ENCODE data around the gene KCNT1.

KCNT1 gene

GRCh38 chr9:135804581-135805421, 102.8 kb downstream of the KCNT1 start:
- DNase-seq = no peak

- no peak for DNase-seq
Measured at GRCh38 chr9:135805422-135806022, 103.5 kb downstream of the KCNT1 start.

DNA sequence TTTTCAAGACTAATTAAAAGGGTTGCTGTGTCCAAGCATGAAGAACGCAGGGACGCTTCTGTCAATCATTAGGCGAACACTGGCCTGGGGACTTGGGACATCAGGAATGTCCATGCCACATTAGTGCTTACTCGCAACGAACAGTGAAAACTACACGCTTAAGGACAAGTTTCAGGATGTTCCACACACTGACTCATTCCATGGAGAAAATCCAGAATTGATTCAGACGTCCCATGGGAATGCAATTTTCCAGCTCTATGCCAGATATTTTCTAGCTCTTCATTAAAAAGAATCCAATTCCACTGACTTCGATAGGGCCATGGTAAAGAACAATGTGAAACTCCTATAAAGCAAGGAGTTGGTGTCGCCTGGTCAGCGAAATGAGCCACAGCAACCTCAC, 107.2 kb downstream of the KCNT1 start:
- DNase-seq = no peak

DNA sequence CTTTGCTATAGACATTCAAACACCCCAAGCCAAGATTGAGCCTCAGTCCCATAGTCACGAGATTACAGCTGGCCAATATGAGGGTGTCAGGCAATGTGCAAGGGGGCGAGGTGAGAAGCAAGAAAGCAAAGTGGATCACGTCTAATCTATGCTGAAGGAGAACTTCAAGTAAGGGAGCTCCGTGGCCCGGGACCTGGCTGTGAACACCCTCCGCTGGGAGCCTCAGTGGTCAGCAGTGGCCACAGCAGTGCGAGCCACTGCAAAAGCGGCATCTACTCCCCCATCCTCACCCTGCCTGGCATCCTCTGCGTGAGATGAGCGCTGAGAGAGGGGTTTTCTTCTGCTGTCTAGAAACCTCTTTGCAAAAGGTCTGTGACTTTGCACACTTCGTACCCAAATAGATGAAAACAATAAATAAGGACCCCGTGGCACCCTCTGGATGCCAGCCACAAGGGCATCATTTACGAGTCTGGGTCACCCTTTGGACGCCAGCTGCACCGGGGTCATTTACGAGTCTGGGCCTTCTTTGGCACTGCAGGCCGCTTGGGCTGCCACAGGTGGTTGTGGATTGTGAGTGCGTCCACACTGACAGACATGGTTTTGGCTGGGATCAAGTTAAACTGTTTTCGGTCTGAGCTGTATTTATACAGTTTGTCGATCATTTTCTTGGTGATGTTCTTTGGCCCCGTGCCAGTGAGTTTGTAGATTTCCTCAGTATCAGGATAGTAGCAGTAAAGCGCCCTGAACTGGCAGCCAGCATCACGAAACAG, 109.0 kb downstream of the KCNT1 start:
- DNase-seq = no peak

DNA sequence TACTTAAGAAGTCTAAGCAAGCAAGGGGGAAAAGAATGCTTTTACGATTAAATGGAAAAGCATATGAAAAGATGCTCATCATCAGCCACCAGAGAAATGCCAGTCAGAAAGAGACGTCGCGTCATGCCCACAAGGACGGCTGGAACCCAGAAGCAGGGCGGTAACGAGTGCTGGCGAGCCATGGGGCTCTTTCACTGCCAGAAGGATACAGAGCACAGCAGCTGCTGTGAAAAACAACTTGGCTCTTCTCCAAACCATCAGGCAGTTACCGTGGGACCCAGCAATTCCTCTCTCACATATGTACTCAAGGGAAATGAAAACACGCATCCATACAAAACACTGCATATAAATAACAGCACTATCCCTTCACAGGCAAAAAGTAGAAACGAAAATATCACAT, 109.8 kb downstream of the KCNT1 start:
- no peak for DNase-seq

DNA sequence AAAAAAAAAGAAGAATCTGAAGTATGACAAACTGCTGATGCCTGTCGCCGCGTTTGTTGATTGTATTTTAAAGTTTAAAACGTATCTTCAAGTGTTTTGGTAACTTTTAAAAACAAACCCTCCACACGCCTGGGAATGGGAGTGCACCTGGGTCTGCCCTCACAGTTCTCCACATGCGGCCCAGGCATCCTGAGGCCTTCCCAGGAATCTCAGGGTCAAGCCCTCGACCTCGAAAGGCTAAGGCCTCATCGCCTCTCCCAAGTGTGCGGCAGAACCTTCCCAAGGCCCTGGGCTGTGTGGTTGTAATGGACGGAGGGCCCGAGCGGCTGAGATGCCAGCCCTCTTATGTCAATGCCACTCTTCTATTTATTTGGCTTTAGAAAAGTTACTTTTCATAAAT, 111.0 kb downstream of the KCNT1 start:
- no peak for DNase-seq

GRCh38 chr9:135813671-135814290, 111.8 kb downstream of the KCNT1 start:
- DNase-seq = no peak

GRCh38 chr9:135814421-135815095, 112.6 kb downstream of the KCNT1 start:
- DNase-seq = no peak

DNA sequence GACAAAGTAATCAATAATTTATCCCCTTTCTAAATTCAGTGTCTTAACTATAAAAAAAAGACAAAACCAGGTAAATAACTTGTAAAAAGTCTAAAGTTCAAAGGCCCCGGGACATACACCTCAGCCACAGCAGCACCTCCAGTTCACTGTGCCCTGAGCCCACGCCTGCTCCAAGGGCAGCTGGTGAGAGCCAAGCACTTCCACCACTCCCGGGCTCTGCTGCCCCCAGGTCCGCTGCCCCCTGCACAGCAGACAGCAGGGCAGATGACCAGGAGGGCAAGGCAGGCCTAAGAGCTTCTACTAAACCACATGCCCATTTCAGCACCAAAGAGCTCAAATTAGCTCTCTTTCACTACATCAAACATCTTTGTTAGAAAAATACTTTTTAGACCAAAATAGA, 113.4 kb downstream of the KCNT1 start:
- DNase-seq = no peak

DNA sequence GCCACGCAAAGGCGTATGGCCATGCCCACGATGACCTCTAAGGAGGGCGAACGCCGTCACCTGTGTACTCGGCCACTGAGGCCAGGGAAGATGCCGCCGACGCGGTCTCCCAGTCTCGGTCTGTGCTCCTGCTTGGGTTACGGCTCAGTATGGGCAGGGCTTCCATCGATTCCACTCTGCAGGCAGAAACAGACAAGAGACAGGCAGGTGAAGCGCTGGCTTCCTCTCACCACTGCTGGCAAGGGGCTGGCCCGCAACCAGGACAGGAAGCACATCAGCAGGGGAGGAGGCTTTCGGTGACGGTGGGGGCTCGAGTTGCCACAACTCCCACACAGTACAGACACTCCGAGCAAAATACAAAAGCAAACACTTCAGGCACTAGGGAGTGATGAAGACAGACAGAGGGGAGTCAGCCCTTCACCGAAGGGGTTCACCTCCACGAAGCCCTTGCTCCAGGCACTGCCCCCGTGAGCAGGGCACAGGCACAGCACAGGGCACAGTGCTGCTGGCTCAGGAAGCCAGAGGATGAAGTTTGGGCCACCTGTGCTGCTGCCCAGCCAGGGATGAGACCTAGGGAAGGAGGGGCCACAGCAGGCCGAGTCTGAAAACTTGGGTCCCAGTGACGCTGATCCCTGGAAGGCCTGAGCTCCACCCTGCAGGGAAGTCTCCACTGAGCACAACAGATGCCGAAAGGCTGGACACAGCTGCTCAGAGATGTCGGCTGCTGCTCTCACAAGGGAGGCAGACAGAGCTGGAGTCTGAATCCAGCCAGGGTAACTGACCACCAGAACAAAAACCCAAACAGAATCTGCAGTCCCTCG, 114.1 kb downstream of the KCNT1 start:
- no peak for DNase-seq

GRCh38 chr9:135816651-135816970, 114.6 kb downstream of the KCNT1 start:
- DNase-seq = no peak

GRCh38 chr9:135817951-135818717, 116.1 kb downstream of the KCNT1 start:
- no peak for DNase-seq

- DNase-seq = no peak
Measured at GRCh38 chr9:135818718-135819475, 116.9 kb downstream of the KCNT1 start.

GRCh38 chr9:135819905-135820304, 117.9 kb downstream of the KCNT1 start:
- no peak for DNase-seq

- DNase-seq = no peak
Measured at GRCh38 chr9:135820661-135821060, 118.7 kb downstream of the KCNT1 start.

DNA sequence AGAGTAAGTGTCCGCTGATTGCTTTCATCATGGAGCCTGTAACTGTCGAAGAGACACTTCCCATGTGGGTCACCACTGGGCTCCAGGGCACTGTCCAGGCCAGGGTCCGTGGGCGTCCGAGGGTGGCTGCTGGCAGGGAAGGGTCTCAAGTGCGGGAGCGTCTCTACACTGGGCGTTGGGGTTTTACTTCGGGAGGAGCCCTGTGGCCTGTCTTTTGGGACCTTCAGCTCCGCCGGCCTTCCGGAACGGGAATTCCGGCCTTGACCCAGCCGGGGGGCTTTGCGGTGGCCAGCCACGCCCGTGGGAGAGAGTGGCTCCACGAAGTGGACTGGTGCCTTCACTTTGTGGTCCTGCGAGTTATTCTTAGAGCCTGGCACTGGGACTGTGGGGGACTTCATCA, 119.1 kb downstream of the KCNT1 start:
- no peak for DNase-seq

GRCh38 chr9:135821733-135822373, 119.9 kb downstream of the KCNT1 start:
- DNase-seq = no peak

DNA sequence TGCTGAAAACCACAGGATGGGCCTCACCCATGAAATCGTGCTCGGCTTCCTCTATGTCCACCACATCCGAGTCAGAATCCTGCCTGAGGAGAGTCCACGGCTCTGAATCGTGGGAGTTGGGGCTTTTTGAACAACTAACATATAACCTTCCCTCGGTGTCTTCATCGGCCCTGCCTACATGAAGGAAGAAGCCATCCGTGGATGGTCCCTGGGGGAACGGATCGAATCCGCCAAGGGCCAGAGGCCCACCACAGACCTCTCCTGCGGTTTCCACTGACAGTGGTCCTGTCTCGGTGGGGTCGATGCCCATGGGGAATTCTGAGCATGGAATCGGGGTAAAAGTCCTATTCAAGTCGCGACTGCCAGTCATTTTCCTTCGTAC, 120.4 kb downstream of the KCNT1 start:
- DNase-seq = no peak

DNA sequence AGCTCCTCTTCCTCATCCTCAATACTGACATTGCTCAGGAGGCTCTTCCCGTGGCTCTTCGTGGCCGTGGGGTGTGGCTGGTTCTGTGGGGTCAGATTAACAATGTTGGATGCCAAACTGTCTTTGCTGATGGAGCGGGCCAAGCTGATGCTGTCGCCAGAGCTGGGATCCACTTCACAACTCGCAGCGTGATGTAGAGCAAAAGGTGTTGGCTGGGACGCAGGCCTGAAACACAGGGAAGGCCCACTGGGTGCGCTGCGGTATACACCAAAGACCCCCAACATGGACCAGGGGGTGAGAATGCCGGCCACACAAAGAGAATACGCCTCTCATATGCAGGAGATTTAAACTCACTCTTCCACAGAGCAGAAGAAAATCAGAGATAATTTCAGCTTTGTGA, 121.1 kb downstream of the KCNT1 start:
- no peak for DNase-seq

All from GDM1 (cell line).